Measurements from ENCODE around the gene TMEM109. TPM values are rescaled to one million over a fixed set of nuclear protein-coding genes. Genes with fewer than 3 reads are reported as not detected.

The TMEM109 gene
- total RNA-seq, 1 donor from 2014 or later = 70.9 TPM

GRCh38 chr11:60966890-60967289, 52.9 kb downstream of the TMEM109 start:
- no peak for DNase-seq (ENCODE audit: low read depth, low spot score)

GRCh38 chr11:60968223-60968622, 54.3 kb downstream of the TMEM109 start:
- no peak for DNase-seq (ENCODE audit: low read depth, low spot score)

- DNase-seq (ENCODE audit: low read depth, low spot score) = no peak
These were observed 56.4 kb downstream of the TMEM109 start for GRCh38 chr11:60970369-60970774.

GRCh38 chr11:60970890-60971289, 56.9 kb downstream of the TMEM109 start:
- no peak for DNase-seq (ENCODE audit: low read depth, low spot score)

- no peak for DNase-seq (ENCODE audit: low read depth, low spot score)
These were observed 57.6 kb downstream of the TMEM109 start, which contains the start of gene CD6 for GRCh38 chr11:60971520-60971919. Gene CD6, plus strand, starts transcription at chr11:60971680. Its CDS starts 186 bp downstream, at chr11:60971866.

- no peak for DNase-seq (ENCODE audit: low read depth, low spot score)
These were observed 58.4 kb downstream of the TMEM109 start for GRCh38 chr11:60972182-60973030.

Other genes with a start within 250 kb of the TMEM109 start
- gene MS4A8, start 214.5 kb upstream of the TMEM109 start, total RNA-seq = not detected in 2 replicates
- gene MS4A18, start 189.4 kb upstream of the TMEM109 start, total RNA-seq = not detected in 2 replicates
- not detected in 2 replicates for gene MS4A15, start 157.3 kb upstream of the TMEM109 start, total RNA-seq
- gene MS4A10, start 128.8 kb upstream of the TMEM109 start, total RNA-seq = not detected in 2 replicates
- 23.9 and 33.9 TPM in 2 replicates for gene CCDC86, start 72.0 kb upstream of the TMEM109 start, total RNA-seq
- under 0.01 and 0.04 TPM in 2 replicates for gene PTGDR2, start 58.2 kb upstream of the TMEM109 start, total RNA-seq
- not detected in 2 replicates for gene ZP1, start 46.6 kb upstream of the TMEM109 start, total RNA-seq
- gene PRPF19, start 7.6 kb upstream of the TMEM109 start, total RNA-seq = 71.9 and 78.7 TPM in 2 replicates
- gene TMEM132A, start 10.3 kb downstream of the TMEM109 start, total RNA-seq = 55.7 and 62.6 TPM in 2 replicates
- gene SLC15A3, start 38.0 kb downstream of the TMEM109 start, total RNA-seq = 6.6 and 8.7 TPM in 2 replicates
- not detected in 2 replicates for gene CD6, start 57.5 kb downstream of the TMEM109 start, total RNA-seq
- gene CD5, start 188.3 kb downstream of the TMEM109 start, total RNA-seq = not detected in 2 replicates
- gene VPS37C, start 247.3 kb downstream of the TMEM109 start, total RNA-seq = 11.0 and 12.5 TPM in 2 replicates